HepG2 (cell line): ENCODE data around the gene FOSB. TPM values are rescaled to one million over a fixed set of nuclear protein-coding genes. Genes with fewer than 3 reads are reported as not detected.
A peak's percentile ranks its signal among the peaks of the same experiment; 100 is the strongest.

Source experiments
- ATAC-seq: fragments of 200-7000 bp; cut with Tn5 transposase; 3 replicates; pipeline ENCODE4 v1.9.1; 2020; ENCODE audit warnings: mild to moderate bottlenecking, moderate library complexity
- BruUV-seq: library from RNA; stranded (reverse); fragments of 400-500 nt; replicated peaks from 2 replicates; lab custom pipeline; 2021; lab: Mats Ljungman, UMichigan
- CTCF ChIA-PET: fragments of 300-600 bp; formaldehyde crosslinking; extraction: SDS; loops from one replicate; lab custom pipeline; 2021; ENCODE audit warnings: low total read pairs, inconsistent platforms, low intra/inter-chr PET ratio; lab: Yijun Ruan, JAX
- POLR2A ChIA-PET: fragments of 350-600 bp; sonication (Branson Sonifier 250); formaldehyde crosslinking; loops from one replicate; lab custom pipeline; 2020; ENCODE audit warnings: antibody characterized with exemption, inconsistent platforms; lab: Yijun Ruan, JAX
- DNase-seq: peaks from one replicate; pipeline ENCODE4 v3.0.0-alpha.2; 2015; ENCODE audit warnings: low spot score
- FAIRE-seq: peaks from 3 replicates; lab custom pipeline; 2011; peaks lifted over from hg19 to GRCh38; lab: Jason Lieb, UNC
- H2AFZ ChIP-seq: one replicate; pipeline ENCODE4 v1.6.1; 2011; ENCODE audit warnings: low read length, inconsistent platforms
- H3K27ac ChIP-seq: fragments of 300-600 bp; 3 replicates; pipeline ENCODE4 v1.8.0; 2011; ENCODE audit warnings: mixed run types, mild to moderate bottlenecking, mixed read lengths, low read length, inconsistent platforms; ENCODE audit not compliant: insufficient read depth; ENCODE audit errors: extremely low read length
- H3K27me3 ChIP-seq, 2 experiments: fragments of 200-600 bp in 1 of 2; 2 replicates in 1 of 2; 3 replicates in 1 of 2; pipeline versions ENCODE4 v1.6.0 to v1.8.0; 2011; ENCODE audit warnings: low read length in 2 of 2, mild to moderate bottlenecking in 2 of 2, moderate library complexity in 2 of 2, inconsistent platforms in 1 of 2; ENCODE audit not compliant: insufficient read depth in 2 of 2, control insufficient read depth in 1 of 2
- H3K36me3 ChIP-seq, 2 experiments: fragments of 200-600 bp in 1 of 2; replicated peaks in 1 of 2; 2 replicates in 1 of 2; 3 replicates in 1 of 2; pipeline versions ENCODE4 v1.5.1 to v1.8.0; 2011; ENCODE audit warnings: low read length in 2 of 2, inconsistent platforms in 1 of 2; ENCODE audit not compliant: insufficient read depth in 2 of 2, control insufficient read depth in 1 of 2
- H3K4me1 ChIP-seq: 2 replicates; pipeline ENCODE4 v1.5.1; 2012; ENCODE audit warnings: low read length, inconsistent platforms; ENCODE audit not compliant: insufficient read depth
- H3K4me2 ChIP-seq: 2 replicates; pipeline ENCODE4 v1.6.0; 2011; ENCODE audit warnings: low read depth, low read length, inconsistent platforms
- H3K4me3 ChIP-seq, 3 experiments: fragments of 200-600 bp in 1 of 3; sonication (generic), shearing (Covaris generic) in 1 of 3; replicated peaks in 1 of 3; 2 replicates each; pipeline ENCODE4 v1.5.1; 2011 to 2016; ENCODE audit warnings: low read length in 3 of 3, inconsistent platforms in 2 of 3, low read depth in 2 of 3, mild to moderate bottlenecking in 2 of 3, control low read depth in 1 of 3, mixed read lengths in 1 of 3; ENCODE audit not compliant: insufficient read depth in 1 of 3
- H3K79me2 ChIP-seq: one replicate; pipeline ENCODE4 v1.6.1; 2011; ENCODE audit warnings: low read length, inconsistent platforms; ENCODE audit not compliant: insufficient read depth
- H3K9ac ChIP-seq: 2 replicates; pipeline ENCODE4 v1.6.0; 2011; ENCODE audit warnings: mild to moderate bottlenecking, low read depth, low read length, inconsistent platforms; ENCODE audit not compliant: insufficient read depth
- H3K9me3 ChIP-seq: 2 replicates; pipeline ENCODE4 v1.5.1; 2012; ENCODE audit warnings: mild to moderate bottlenecking, low read length
- H4K20me1 ChIP-seq: 2 replicates; pipeline ENCODE4 v1.6.0; 2011; ENCODE audit warnings: inconsistent platforms, mild to moderate bottlenecking, low read length, moderate library complexity; ENCODE audit not compliant: insufficient read depth
- GMEB1 ChIP-seq: sonication (generic); formaldehyde crosslinking; IDR thresholded peaks from 2 replicates; pipeline ENCODE4 v1.5.1; 2020; ENCODE audit warnings: missing genetic modification reagents, mild to moderate bottlenecking, borderline replicate concordance
- ZNF160 ChIP-seq: sonication (generic); formaldehyde crosslinking; IDR thresholded peaks from 2 replicates; pipeline ENCODE4 v1.8.0; 2022; ENCODE audit warnings: mild to moderate bottlenecking, inconsistent platforms, missing genetic modification reagents
- ZNF546 ChIP-seq: sonication (generic); formaldehyde crosslinking; conservative IDR thresholded peaks from 2 replicates; pipeline ENCODE4 v1.8.1; 2023; ENCODE audit warnings: mild to moderate bottlenecking, missing genetic modification reagents
- ZNF687 ChIP-seq: sonication (generic); formaldehyde crosslinking; IDR thresholded peaks from 2 replicates; pipeline ENCODE4 v1.5.1; 2020; ENCODE audit warnings: mild to moderate bottlenecking, missing genetic modification reagents, moderate library complexity
- WGBS: methylation state at CpG from one replicate; pipeline ENCODE4 v1.1.6; 2017; ENCODE audit warnings: low lambda C conversion rate; 5-methylcytosine and 5-hydroxymethylcytosine counted together
- in situ Hi-C: cut with HindIII; loops from 2 replicates; pipeline ENCODE4 v1.10.0; 2017; ENCODE audit warnings: low pct_unique_long_range_greater_than_20kb; ENCODE audit not compliant: extremely low pct_ligation_motif_present
- intact Hi-C: fragments of 100-400 bp; cut with micrococcal nuclease; formaldehyde crosslinking; loops from one replicate; pipeline ENCODE4 v1.10.0; 2022; ENCODE audit not compliant: unreplicated experiment
- polyA plus RNA-seq, 8 experiments: library from polyadenylated mRNA; depleted of rRNA in 3 of 8; stranded (reverse) in 7 of 8; unstranded in 1 of 8; fragments of >200 nt; fragmentation: Illumina TruSeq in 4 of 8; extraction: Trizol in 4 of 8; gene quantifications; 2 replicates each; pipeline versions ENCODE4 v1.2.1 to v1.2.3, GENCODE V29; 2011 to 2016; ENCODE audit warnings: low read depth in 4 of 8, missing spikeins in 1 of 8, mixed read lengths in 1 of 8; ENCODE audit not compliant: insufficient read depth in 1 of 8
- total RNA-seq, 5 experiments: library from RNA; depleted of rRNA; stranded (reverse); fragments of >200 nt; fragmentation: Illumina TruSeq; extraction: Trizol; gene quantifications; 2 replicates each; pipeline ENCODE4 v1.2.3, GENCODE V29; 2016; ENCODE audit warnings: low read depth in 1 of 5
- TF ChIP-seq, protein P1 (sequence below): sonication (generic); formaldehyde crosslinking; IDR thresholded peaks from 2 replicates; pipeline ENCODE4 v1.4.0; 2020; ENCODE audit warnings: missing genetic modification reagents
- TF ChIP-seq, protein P2 (sequence below): sonication (generic); formaldehyde crosslinking; IDR thresholded peaks from 2 replicates; pipeline ENCODE4 v1.4.0; 2020; ENCODE audit warnings: missing genetic modification reagents, borderline replicate concordance
- TF ChIP-seq, protein P3 (sequence below): sonication (generic); formaldehyde crosslinking; IDR thresholded peaks from 2 replicates; pipeline ENCODE4 v1.8.0; 2022; ENCODE audit warnings: missing genetic modification reagents, mild to moderate bottlenecking, moderate library complexity, borderline replicate concordance

The FOSB gene
- total and polyA plus RNA-seq, 2 of the 13 experiments (the other 11 are each of a cell fraction or from before 2014, with no cell fraction given) = 2.8 to 6.0 TPM

DNA sequence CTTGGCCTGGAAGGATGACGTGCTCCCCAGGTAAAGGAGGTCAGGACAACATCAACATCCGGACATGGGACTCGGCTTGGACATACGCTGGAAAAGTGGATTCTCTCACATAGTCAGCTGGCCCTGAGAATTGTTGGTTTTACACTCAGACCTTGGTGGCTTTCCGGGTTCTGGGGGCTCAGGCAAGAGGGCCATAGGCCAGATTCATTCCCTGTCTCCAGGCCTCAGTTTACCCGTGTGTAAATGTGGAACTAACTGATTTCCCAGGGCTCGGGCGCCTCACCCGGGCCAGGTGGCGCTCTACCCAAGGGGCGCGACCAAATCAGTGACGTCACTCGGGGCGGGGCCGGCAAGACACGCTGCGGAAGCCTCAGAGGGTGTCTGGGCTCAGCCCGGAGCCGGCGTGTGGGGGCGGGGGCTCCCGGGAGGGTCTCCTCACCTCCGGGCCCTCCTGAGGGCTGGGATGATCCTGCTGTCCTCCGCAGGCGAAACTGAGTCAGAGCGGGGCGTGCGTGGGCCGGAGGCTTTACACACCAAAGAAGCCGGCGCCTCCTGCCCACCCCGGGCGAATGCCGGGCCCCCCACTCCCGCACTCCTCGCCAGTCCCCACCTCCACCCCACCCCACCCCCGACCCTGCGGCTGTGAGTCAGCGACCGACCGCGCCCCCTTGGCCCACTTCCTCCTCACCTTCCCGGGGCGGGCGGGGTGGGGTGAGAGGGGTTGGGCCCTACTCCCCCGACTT, 38.6 kb downstream of the FOSB start:
- ChIA-PET POLR2A (interaction anchor here (0.9 to 1.9 kb wide), 3 partner anchors 10 to 211 kb away, joined by 3 to 8 read pairs (median 7); no protein-coding TSS in a partner anchor), CTCF (interaction anchor here (1.8 kb wide), 1 partner anchor 13 kb away, joined by 4 read pairs; no protein-coding TSS in a partner anchor)
- BruUV-seq = no TSS peak
- H3K27me3 ChIP-seq = no peaks in the 10 kb centered on the region; a peak in 1 of 5 replicates
- peaks cover 45% of the 10 kb centered on the region for H3K4me1 ChIP-seq
- H3K4me3 ChIP-seq = peak overlapping the region; percentile 92 to 100 (median 96)
- H3K79me2 ChIP-seq = peaks cover 36% of the 10 kb centered on the region
- peak overlapping the region; percentile 77 for H3K27ac ChIP-seq
- peak; percentile 73 for ATAC-seq
- H4K20me1 ChIP-seq = 0 out of 2 replicates have a peak, but pooled peaks cover 3% of the 10 kb centered on the region
- H2AFZ ChIP-seq = peak overlapping the region; percentile 69
- peak; percentile 68 for FAIRE-seq
- 0% methylated on average over 23 of the region's 47 CpGs for WGBS
- in situ Hi-C loops = no loop called here
- H3K4me2 ChIP-seq = peak overlapping the region; percentile 95
- intact Hi-C loops = no loop called here
- no peaks in the 10 kb centered on the region for H3K9me3 ChIP-seq
- peak overlapping the region; percentile 94 for H3K9ac ChIP-seq
- DNase-seq = peak; percentile 85
- H3K36me3 ChIP-seq = peaks cover 4 to 6% of the 10 kb centered on the region in 2 experiments; a peak in 1 of 5 replicates
- peak; percentile 64 for TF ChIP-seq ZNF687 (CRISPR knock-in tag)
- TF ChIP-seq, protein P1, sequence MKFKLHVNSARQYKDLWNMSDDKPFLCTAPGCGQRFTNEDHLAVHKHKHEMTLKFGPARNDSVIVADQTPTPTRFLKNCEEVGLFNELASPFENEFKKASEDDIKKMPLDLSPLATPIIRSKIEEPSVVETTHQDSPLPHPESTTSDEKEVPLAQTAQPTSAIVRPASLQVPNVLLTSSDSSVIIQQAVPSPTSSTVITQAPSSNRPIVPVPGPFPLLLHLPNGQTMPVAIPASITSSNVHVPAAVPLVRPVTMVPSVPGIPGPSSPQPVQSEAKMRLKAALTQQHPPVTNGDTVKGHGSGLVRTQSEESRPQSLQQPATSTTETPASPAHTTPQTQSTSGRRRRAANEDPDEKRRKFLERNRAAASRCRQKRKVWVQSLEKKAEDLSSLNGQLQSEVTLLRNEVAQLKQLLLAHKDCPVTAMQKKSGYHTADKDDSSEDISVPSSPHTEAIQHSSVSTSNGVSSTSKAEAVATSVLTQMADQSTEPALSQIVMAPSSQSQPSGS = peak; percentile 95
- TF ChIP-seq ZNF160 = no peak
- no peak for TF ChIP-seq ZNF546 (CRISPR knock-in tag)
- TF ChIP-seq GMEB1 = peak; percentile 16; the same call in 1 of the 2 replicates
- TF ChIP-seq, protein P2, sequence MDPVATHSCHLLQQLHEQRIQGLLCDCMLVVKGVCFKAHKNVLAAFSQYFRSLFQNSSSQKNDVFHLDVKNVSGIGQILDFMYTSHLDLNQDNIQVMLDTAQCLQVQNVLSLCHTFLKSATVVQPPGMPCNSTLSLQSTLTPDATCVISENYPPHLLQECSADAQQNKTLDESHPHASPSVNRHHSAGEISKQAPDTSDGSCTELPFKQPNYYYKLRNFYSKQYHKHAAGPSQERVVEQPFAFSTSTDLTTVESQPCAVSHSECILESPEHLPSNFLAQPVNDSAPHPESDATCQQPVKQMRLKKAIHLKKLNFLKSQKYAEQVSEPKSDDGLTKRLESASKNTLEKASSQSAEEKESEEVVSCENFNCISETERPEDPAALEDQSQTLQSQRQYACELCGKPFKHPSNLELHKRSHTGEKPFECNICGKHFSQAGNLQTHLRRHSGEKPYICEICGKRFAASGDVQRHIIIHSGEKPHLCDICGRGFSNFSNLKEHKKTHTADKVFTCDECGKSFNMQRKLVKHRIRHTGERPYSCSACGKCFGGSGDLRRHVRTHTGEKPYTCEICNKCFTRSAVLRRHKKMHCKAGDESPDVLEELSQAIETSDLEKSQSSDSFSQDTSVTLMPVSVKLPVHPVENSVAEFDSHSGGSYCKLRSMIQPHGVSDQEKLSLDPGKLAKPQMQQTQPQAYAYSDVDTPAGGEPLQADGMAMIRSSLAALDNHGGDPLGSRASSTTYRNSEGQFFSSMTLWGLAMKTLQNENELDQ (CRISPR knock-in tag) = no peak
- TF ChIP-seq, protein P3, sequence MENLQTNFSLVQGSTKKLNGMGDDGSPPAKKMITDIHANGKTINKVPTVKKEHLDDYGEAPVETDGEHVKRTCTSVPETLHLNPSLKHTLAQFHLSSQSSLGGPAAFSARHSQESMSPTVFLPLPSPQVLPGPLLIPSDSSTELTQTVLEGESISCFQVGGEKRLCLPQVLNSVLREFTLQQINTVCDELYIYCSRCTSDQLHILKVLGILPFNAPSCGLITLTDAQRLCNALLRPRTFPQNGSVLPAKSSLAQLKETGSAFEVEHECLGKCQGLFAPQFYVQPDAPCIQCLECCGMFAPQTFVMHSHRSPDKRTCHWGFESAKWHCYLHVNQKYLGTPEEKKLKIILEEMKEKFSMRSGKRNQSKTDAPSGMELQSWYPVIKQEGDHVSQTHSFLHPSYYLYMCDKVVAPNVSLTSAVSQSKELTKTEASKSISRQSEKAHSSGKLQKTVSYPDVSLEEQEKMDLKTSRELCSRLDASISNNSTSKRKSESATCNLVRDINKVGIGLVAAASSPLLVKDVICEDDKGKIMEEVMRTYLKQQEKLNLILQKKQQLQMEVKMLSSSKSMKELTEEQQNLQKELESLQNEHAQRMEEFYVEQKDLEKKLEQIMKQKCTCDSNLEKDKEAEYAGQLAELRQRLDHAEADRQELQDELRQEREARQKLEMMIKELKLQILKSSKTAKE (CRISPR knock-in tag) = no peak; the same call in 1 of the 2 replicates
